BE2C (cell line): ENCODE results near the gene FGL2.
"Not testable (repeated sequence)": the region's sequence is repeated elsewhere in the genome, so short reads cannot be mapped to it uniquely, and the experiment has no call there.

Experiments used
- DNase-seq: peaks from one replicate; pipeline ENCODE4 v3.0.0-alpha.2; 2020
- H3K27me3 ChIP-seq: fragments of 250-450 bp; sonication (Bioruptor Pico); 2 replicates; pipeline ENCODE4 v1.5.1; 2020; ENCODE audit warnings: mild to moderate bottlenecking
- H3K36me3 ChIP-seq: fragments of 250-450 bp; sonication (Bioruptor Pico); 2 replicates; pipeline ENCODE4 v1.5.1; 2020; ENCODE audit warnings: mild to moderate bottlenecking
- H3K4me1 ChIP-seq: fragments of 250-450 bp; sonication (Bioruptor Pico); 2 replicates; pipeline ENCODE4 v1.5.1; 2020
- H3K4me3 ChIP-seq: 2 replicates; pipeline ENCODE4 v1.5.1; 2011; ENCODE audit warnings: low read depth, low read length
- H3K9me3 ChIP-seq: fragments of 250-450 bp; sonication (Bioruptor Pico); 2 replicates; pipeline ENCODE4 v1.5.1; 2020
- CTCF ChIP-seq: IDR thresholded peaks from 2 replicates; pipeline ENCODE4 v1.5.1; 2012; ENCODE audit warnings: mild to moderate bottlenecking, low read depth, low read length

The FGL2 gene

GRCh38 chr7:77157446-77157845 is 42.2 kb downstream of the FGL2 start:
- Histone ChIP-seq H3K4me1 (no peaks in the 10 kb centered on the region), H3K4me3 (no peak overlapping the region), H3K9me3 (no peaks in the 10 kb centered on the region), H3K36me3 (no peaks in the 10 kb centered on the region), H3K27me3 (no peaks in the 10 kb centered on the region)
- DNase-seq: no peak
- no peak for TF ChIP-seq CTCF

GRCh38 chr7:77157034-77157433 is 42.6 kb downstream of the FGL2 start:
- not testable (repeated sequence) for H3K9me3 ChIP-seq

DNA sequence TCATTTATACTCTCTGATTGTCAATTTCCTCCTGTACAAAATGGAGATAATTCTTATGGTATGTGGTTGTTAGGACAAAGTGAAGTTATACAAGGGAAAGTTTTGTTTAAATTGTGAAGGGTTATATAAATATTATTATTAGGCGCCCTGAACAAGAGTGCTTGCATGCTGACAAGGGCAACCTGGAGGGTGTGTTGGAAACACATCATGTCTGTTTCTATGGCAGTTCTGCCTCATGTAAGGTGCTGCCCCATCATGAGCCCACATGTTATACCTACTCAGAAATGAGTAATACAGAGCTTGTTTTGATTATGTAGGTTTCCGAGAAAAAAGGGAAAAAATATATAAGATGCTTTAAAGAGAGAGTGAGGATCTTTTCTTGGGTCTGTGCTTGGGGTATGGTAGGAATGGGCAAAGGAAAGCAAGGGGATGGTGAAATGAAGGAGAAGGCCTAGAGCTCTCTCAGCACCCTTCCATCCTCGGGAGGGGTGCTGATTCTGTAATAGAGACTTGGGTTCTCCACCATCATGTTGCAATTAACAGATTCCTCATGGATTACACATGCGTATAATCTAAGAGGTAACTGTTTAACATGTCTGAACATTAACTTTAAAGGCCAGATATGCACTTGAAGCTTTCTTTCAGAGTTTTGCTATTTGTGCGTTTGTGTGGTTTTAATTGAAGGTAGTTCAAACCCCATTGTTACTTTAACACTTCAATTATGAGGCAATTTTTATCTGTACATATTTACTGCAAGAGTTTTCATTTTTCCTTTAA is 43.8 kb downstream of the FGL2 start:
- DNase-seq, H3K9me3 ChIP-seq, H3K36me3 ChIP-seq, H3K27me3 ChIP-seq, H3K4me1 ChIP-seq, H3K4me3 ChIP-seq: not testable (repeated sequence)

More at GRCh38 chr7:77157034-77157433, 42.6 kb downstream of the FGL2 start:
- H3K4me3 ChIP-seq, H3K36me3 ChIP-seq, H3K27me3 ChIP-seq, DNase-seq, H3K4me1 ChIP-seq: not testable (repeated sequence)

DNA sequence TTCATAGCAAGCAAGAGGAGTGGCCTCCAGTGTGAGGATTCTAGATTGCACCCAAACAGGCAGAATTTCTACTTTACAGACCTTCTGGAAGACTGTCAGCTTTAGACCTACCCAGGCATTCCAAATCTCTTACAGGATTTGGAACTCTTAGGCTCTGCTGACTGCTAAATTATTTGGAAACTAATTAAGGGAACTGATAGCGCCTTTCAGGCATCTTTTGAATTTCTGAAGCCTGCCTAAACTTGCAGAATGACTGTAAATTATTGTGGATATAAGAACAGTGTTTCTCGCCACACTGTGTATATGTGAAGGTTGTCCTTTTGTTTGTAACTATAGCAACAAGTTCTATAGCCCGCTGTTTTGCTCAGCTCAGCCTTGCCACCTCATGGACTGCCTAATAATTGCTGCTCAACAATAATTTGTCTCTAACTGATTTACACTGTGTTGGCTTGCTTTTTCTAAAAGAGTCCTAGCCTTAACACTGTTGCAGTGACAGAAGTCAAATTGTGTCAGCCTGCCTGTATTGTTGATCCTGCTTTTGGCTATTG is 44.6 kb downstream of the FGL2 start:
- H3K4me1 ChIP-seq, H3K27me3 ChIP-seq, H3K4me3 ChIP-seq, H3K9me3 ChIP-seq, H3K36me3 ChIP-seq, DNase-seq: not testable (repeated sequence)

GRCh38 chr7:77152232-77152631 is 47.4 kb downstream of the FGL2 start:
- not testable (repeated sequence) for H3K27me3 ChIP-seq, DNase-seq, H3K36me3 ChIP-seq, H3K4me3 ChIP-seq, H3K9me3 ChIP-seq, H3K4me1 ChIP-seq
